Dendritic cell treated with granulocyte-macrophage colony-stimulating factor and Interleukin-4, amounts not matched to agents 40 ng/mL and 50 ng/mL, for 4 days (primary cell): ENCODE results near the gene PCIF1.
A peak's percentile ranks its signal among the peaks of the same experiment; 100 is the strongest.
"Not testable (repeated sequence)": the region's sequence is repeated elsewhere in the genome, so short reads cannot be mapped to it uniquely, and the experiment has no call there.

Experiments used
- H3K27ac Mint-ChIP-seq: one replicate; pipeline ENCODE4 v1.8.0; 2022; ENCODE audit warnings: mild to moderate bottlenecking, mixed read lengths
- H3K27me3 Mint-ChIP-seq: one replicate; pipeline ENCODE4 v1.8.0; 2022; ENCODE audit warnings: mild to moderate bottlenecking, mixed read lengths
- H3K36me3 Mint-ChIP-seq: one replicate; pipeline ENCODE4 v1.8.0; 2022; ENCODE audit warnings: low read depth, mixed read lengths
- H3K4me1 Mint-ChIP-seq: one replicate; pipeline ENCODE4 v1.8.0; 2022; ENCODE audit warnings: low read depth, mixed read lengths
- H3K4me3 Mint-ChIP-seq: one replicate; pipeline ENCODE4 v1.8.0; 2022; ENCODE audit warnings: mild to moderate bottlenecking, moderate library complexity, mixed read lengths
- H3K9me3 Mint-ChIP-seq: one replicate; pipeline ENCODE4 v1.8.0; 2022; ENCODE audit warnings: mixed read lengths
- intact Hi-C: fragments of 100-400 bp; cut with micrococcal nuclease; formaldehyde crosslinking; loops from one replicate; pipeline ENCODE4 v1.15.0; 2022

PCIF1 gene

GRCh38 chr20:45985573-45985972, 51.1 kb downstream of the PCIF1 start:
- H3K9me3 Mint-ChIP-seq: no peaks in the 10 kb centered on the region
- H3K27ac Mint-ChIP-seq: no peak overlapping the region
- intact Hi-C loops: no loop called here
- no peak overlapping the region for H3K4me3 Mint-ChIP-seq
- H3K4me1 Mint-ChIP-seq: no peaks in the 10 kb centered on the region
- H3K27me3 Mint-ChIP-seq: peaks cover 40% of the 10 kb centered on the region
- H3K36me3 Mint-ChIP-seq: no peaks in the 10 kb centered on the region

GRCh38 chr20:45987108-45987780, 52.8 kb downstream of the PCIF1 start:
- peaks cover 43% of the 10 kb centered on the region for H3K27me3 Mint-ChIP-seq
- H3K9me3 Mint-ChIP-seq: no peaks in the 10 kb centered on the region
- peaks cover 5% of the 10 kb centered on the region for H3K4me1 Mint-ChIP-seq
- intact Hi-C loops: loop anchor here (1.0 kb wide), 1 partner anchor 26 kb away; no protein-coding TSS in a partner anchor
- no peak overlapping the region for H3K27ac Mint-ChIP-seq
- no peaks in the 10 kb centered on the region for H3K36me3 Mint-ChIP-seq
- no peak overlapping the region for H3K4me3 Mint-ChIP-seq

GRCh38 chr20:45988830-45989229, 54.3 kb downstream of the PCIF1 start:
- H3K4me3 Mint-ChIP-seq, H3K9me3 Mint-ChIP-seq, H3K27ac Mint-ChIP-seq, intact Hi-C loops, H3K36me3 Mint-ChIP-seq: not testable (repeated sequence)
- peaks cover 42% of the 10 kb centered on the region for H3K27me3 Mint-ChIP-seq
- H3K4me1 Mint-ChIP-seq: peaks cover 18% of the 10 kb centered on the region

GRCh38 chr20:45991616-45992015, 57.1 kb downstream of the PCIF1 start:
- Mint-ChIP-seq H3K4me1 (peaks cover 35% of the 10 kb centered on the region), H3K27me3 (peaks cover 43% of the 10 kb centered on the region), H3K36me3 (no peaks in the 10 kb centered on the region), H3K4me3 (no peak overlapping the region), H3K27ac (no peak overlapping the region), H3K9me3 (no peaks in the 10 kb centered on the region)
- intact Hi-C loops: no loop called here

- Mint-ChIP-seq H3K36me3 (no peaks in the 10 kb centered on the region), H3K9me3 (no peaks in the 10 kb centered on the region), H3K27ac (peak overlapping the region; percentile 76), H3K4me1 (peaks cover 53% of the 10 kb centered on the region), H3K4me3 (no peak overlapping the region), H3K27me3 (peaks cover 38% of the 10 kb centered on the region)
- intact Hi-C loops: no loop called here
Measured at GRCh38 chr20:45993197-45993951, 58.9 kb downstream of the PCIF1 start.

DNA sequence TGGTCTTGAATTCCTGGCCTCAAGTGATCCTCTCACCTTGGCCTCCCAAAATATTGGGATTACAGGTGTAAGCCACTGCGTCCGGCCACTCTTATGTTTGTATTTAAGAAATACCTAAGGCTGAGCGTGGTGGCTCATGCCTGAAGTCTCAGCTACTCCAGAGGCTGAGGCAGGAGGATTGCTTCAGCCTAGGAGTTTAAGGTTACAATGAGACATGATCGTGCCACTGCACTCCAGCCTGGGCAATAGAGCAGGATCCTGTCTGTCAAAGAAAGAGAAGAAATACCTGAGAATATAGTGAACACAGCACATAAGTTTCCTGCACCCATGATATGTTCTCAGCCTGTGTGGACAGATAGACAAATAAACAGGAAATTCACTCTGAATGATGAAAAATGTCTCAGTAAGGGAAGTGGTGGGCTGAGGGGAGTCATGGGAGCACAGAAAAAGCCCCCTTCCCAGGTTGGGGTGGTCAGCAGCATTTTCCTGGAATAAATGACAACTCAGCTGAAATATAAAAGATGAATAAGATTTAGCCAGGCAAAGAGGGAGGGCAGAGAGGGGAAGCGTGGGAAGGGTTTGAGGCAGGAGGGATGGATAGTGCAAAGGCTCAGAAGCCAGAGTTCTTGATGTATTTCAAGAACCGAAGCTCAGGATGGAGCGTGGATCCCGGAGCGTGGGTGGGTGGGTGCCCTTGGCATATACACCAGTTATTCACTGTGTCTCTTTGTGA, 60.4 kb downstream of the PCIF1 start:
- no peaks in the 10 kb centered on the region for H3K9me3 Mint-ChIP-seq
- H3K27me3 Mint-ChIP-seq: peaks cover 23% of the 10 kb centered on the region
- intact Hi-C loops: no loop called here
- H3K27ac Mint-ChIP-seq: peak overlapping the region; percentile 19
- peaks cover 67% of the 10 kb centered on the region for H3K4me1 Mint-ChIP-seq
- no peaks in the 10 kb centered on the region for H3K36me3 Mint-ChIP-seq
- H3K4me3 Mint-ChIP-seq: no peak overlapping the region

DNA sequence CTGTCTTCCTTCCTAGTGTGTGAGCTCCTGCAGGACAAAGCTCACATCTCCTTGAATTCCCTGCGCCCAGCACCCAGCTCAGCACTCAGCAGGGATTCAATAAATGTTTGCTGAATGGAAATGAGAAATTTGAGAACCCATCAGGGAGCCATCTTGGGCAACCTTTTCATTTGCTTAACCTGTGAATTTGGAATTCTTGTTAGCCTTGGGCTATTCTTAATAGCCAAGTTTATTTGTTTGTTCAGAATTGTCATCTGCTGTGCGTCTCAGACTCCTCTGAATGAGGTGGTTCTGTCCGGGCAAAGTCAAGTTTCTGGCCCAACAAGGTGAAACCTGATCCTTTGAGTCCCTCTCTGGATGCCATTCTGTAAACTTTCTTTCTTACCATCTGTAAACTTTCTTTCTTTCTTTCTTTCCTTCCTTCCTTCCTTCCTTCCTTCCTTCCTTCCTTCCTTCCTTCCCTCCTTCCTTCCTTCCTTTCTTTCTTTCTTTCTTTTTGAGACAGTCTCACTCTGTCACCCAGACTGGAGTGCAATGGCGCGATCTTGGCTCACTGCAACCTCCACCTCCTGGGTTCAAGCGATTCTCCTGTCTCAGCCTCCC, 61.1 kb downstream of the PCIF1 start:
- not testable (repeated sequence) for H3K4me3 Mint-ChIP-seq

GRCh38 chr20:45997187-45997586, 62.7 kb downstream of the PCIF1 start:
- peaks cover 15% of the 10 kb centered on the region for H3K27me3 Mint-ChIP-seq

More for the DNA sequence above, 61.1 kb downstream of the PCIF1 start:
- H3K36me3 Mint-ChIP-seq, H3K9me3 Mint-ChIP-seq, intact Hi-C loops: not testable (repeated sequence)
- Mint-ChIP-seq H3K27ac (peak overlapping the region; percentile 70), H3K4me1 (peaks cover 74% of the 10 kb centered on the region), H3K27me3 (peaks cover 20% of the 10 kb centered on the region)

More at GRCh38 chr20:45997187-45997586, 62.7 kb downstream of the PCIF1 start:
- no peak overlapping the region for H3K4me3 Mint-ChIP-seq
- intact Hi-C loops: no loop called here
- no peaks in the 10 kb centered on the region for H3K36me3 Mint-ChIP-seq
- no peaks in the 10 kb centered on the region for H3K9me3 Mint-ChIP-seq
- peak overlapping the region; percentile 78 for H3K27ac Mint-ChIP-seq
- peaks cover 82% of the 10 kb centered on the region for H3K4me1 Mint-ChIP-seq
